CD4-positive, alpha-beta T cell (primary cell): ENCODE results near the gene SLC24A5. TPM values are rescaled to one million over a fixed set of nuclear protein-coding genes. Genes with fewer than 3 reads are reported as not detected.

Experiments
- ATAC-seq: fragments of 200-7000 bp; cut with Tn5 transposase; one replicate; pipeline ENCODE4 v1.10.0; 2022; ENCODE audit warnings: mild to moderate bottlenecking; ENCODE audit not compliant: poor library complexity
- CTCF ChIA-PET: fragments of 350-600 bp; sonication (Branson Sonifier 250); formaldehyde crosslinking; loops from one replicate; lab custom pipeline; 2021; ENCODE audit warnings: antibody characterized with exemption, inconsistent platforms; lab: Charles Lee
- POLR2A ChIA-PET: fragments of 350-600 bp; sonication (Branson Sonifier 250); formaldehyde crosslinking; loops from one replicate; lab custom pipeline; 2021; ENCODE audit warnings: antibody characterized with exemption, inconsistent platforms; lab: Charles Lee
- DNase-seq, 14 experiments: peaks; one replicate each; pipeline ENCODE4 v3.0.0-alpha.2; 2013 to 2020; ENCODE audit warnings: mixed read lengths in 2 of 14
- H3K27ac ChIP-seq, 2 donors: one replicate each; pipeline versions ENCODE4 v1.5.1 to v1.7.0; 2013; ENCODE audit warnings: low read length in 2 of 2, low read depth in 1 of 2, mild to moderate bottlenecking in 1 of 2
- H3K27me3 ChIP-seq, 2 experiments: 1 replicate in 1 of 2; 2 replicates in 1 of 2; pipeline versions ENCODE4 v1.6.1 to v1.7.0; 2013; ENCODE audit warnings: low read length in 2 of 2, control low read depth in 1 of 2, mild to moderate bottlenecking in 1 of 2, moderate library complexity in 1 of 2; ENCODE audit not compliant: insufficient read depth in 2 of 2, control insufficient read depth in 1 of 2
- H3K36me3 ChIP-seq: one replicate; pipeline ENCODE4 v1.6.1; 2013; ENCODE audit warnings: low read length, control low read depth; ENCODE audit not compliant: insufficient read depth
- H3K4me1 ChIP-seq: one replicate; pipeline ENCODE4 v1.6.1; 2013; ENCODE audit warnings: low read length, control low read depth; ENCODE audit not compliant: insufficient read depth
- H3K4me3 ChIP-seq: one replicate; pipeline ENCODE4 v1.5.1; 2013; ENCODE audit warnings: mild to moderate bottlenecking, low read length, moderate library complexity
- H3K9me3 ChIP-seq, 2 experiments: 1 replicate in 1 of 2; 2 replicates in 1 of 2; pipeline versions ENCODE4 v1.6.1 to v1.7.0; 2013; ENCODE audit warnings: low read length in 2 of 2, mild to moderate bottlenecking in 2 of 2, control low read depth in 1 of 2, moderate library complexity in 1 of 2; ENCODE audit not compliant: control insufficient read depth in 1 of 2, insufficient read depth in 1 of 2
- H3K27ac Mint-ChIP-seq: one replicate; pipeline ENCODE4 v1.8.0; 2020; ENCODE audit warnings: mixed read lengths
- H3K27me3 Mint-ChIP-seq: one replicate; pipeline ENCODE4 v1.8.0; 2021; ENCODE audit warnings: mixed read lengths
- H3K36me3 Mint-ChIP-seq: one replicate; pipeline ENCODE4 v1.8.0; 2021; ENCODE audit warnings: low read depth, mixed read lengths
- H3K4me1 Mint-ChIP-seq: one replicate; pipeline ENCODE4 v1.8.0; 2021; ENCODE audit warnings: low read depth, mixed read lengths
- H3K4me3 Mint-ChIP-seq: one replicate; pipeline ENCODE4 v1.8.0; 2020; ENCODE audit warnings: mild to moderate bottlenecking, mixed read lengths
- H3K9me3 Mint-ChIP-seq: one replicate; pipeline ENCODE4 v1.8.0; 2020; ENCODE audit warnings: mixed read lengths
- intact Hi-C, 2 experiments: fragments of 100-400 bp; cut with DNase I in 1 of 2; cut with micrococcal nuclease in 1 of 2; formaldehyde crosslinking; loops; one replicate each; pipeline versions ENCODE4 v1.15.1 to v1.9.0; 2023 to 2025; cut with DNase I, micrococcal nuclease
- total RNA-seq, 174 experiments: library from RNA in 2 of 174; stranded (reverse) in 2 of 174; gene quantifications; one replicate each; pipeline ENCODE4 v1.2.3 and lab custom pipeline; 2021 to 2026
- TF ChIP-seq, protein P1 (sequence below): fragments of 200-600 bp; IDR thresholded peaks from one replicate; pipeline ENCODE4 v1.8.0; 2022; ENCODE audit warnings: antibody characterized with exemption, mild to moderate bottlenecking

SLC24A5 gene
- total RNA-seq, 2 experiments from 2014 or later: not detected

DNA sequence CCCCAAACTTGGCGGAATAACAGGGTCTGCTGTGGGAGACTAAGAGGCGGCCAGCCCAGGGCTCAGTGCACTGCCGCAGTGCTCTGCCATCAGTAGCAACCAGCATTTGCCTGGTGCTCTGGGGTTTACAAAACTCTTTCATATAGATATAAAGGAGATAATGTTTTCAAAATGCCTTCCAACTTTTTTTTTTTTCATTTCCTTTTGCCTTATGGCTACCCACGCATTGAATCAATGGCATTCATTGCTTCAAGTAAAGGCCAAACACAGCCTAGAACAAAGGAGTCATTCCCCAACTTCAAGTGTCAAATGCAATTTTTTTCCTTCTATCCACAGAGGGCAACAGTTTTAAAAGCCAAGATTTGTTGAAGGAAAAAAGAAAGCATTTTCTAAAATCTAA is 11.6 kb upstream of the SLC24A5 start:
- intact Hi-C loops: no loop called here
- no peak overlapping the region for H3K27ac Mint-ChIP-seq
- DNase-seq: no peak
- no peaks in the 10 kb centered on the region for H3K36me3 Mint-ChIP-seq
- no peak for ATAC-seq
- H3K4me1 ChIP-seq: no peaks in the 10 kb centered on the region
- H3K9me3 ChIP-seq: no peaks in the 10 kb centered on the region
- peaks cover 0 to 4% of the 10 kb centered on the region in 2 experiments for H3K27me3 ChIP-seq
- no peak overlapping the region for H3K4me3 ChIP-seq
- H3K9me3 Mint-ChIP-seq: no peaks in the 10 kb centered on the region
- ChIA-PET POLR2A (no interaction called here), CTCF (no interaction called here)
- no peak overlapping the region for H3K27ac ChIP-seq
- peaks cover 58% of the 10 kb centered on the region for H3K27me3 Mint-ChIP-seq
- H3K4me3 Mint-ChIP-seq: no peak overlapping the region
- TF ChIP-seq, protein P1, sequence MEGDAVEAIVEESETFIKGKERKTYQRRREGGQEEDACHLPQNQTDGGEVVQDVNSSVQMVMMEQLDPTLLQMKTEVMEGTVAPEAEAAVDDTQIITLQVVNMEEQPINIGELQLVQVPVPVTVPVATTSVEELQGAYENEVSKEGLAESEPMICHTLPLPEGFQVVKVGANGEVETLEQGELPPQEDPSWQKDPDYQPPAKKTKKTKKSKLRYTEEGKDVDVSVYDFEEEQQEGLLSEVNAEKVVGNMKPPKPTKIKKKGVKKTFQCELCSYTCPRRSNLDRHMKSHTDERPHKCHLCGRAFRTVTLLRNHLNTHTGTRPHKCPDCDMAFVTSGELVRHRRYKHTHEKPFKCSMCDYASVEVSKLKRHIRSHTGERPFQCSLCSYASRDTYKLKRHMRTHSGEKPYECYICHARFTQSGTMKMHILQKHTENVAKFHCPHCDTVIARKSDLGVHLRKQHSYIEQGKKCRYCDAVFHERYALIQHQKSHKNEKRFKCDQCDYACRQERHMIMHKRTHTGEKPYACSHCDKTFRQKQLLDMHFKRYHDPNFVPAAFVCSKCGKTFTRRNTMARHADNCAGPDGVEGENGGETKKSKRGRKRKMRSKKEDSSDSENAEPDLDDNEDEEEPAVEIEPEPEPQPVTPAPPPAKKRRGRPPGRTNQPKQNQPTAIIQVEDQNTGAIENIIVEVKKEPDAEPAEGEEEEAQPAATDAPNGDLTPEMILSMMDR: no peak
- H3K4me1 Mint-ChIP-seq: no peaks in the 10 kb centered on the region
- no peaks in the 10 kb centered on the region for H3K36me3 ChIP-seq

DNA sequence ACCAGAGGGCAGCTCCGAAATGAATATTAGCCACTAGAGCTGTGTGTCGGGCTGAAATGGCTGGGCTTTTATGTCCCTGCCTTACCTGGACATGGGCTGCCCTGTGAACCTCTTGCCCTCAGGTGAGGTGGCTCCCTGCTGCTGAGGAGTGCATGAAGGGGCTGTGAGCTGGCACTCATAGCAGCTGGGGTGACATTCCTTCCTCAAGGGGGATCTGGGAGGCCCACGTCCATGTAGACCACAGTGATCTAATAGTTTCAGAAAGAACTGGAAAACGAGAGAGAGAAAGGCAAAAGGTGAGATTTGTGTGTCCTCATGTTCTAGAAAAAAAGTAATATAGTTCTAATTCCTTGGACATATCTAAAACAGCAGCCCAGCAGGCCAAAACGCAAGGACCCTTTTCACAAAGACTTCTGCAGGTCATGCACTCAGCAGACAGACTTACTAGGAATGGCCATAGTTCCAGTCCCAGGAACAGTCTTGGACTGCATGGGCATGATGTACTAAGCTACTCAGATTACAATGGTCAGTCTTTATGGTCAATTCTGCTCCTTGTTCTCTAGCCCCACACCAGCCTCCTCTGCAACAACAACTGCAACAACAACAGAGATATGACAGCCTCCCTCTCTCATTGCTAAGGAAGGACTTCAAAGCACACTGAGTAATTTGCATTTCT is 10.8 kb upstream of the SLC24A5 start:
- H3K36me3 Mint-ChIP-seq: no peaks in the 10 kb centered on the region
- TF ChIP-seq, protein P1: no peak
- H3K36me3 ChIP-seq: no peaks in the 10 kb centered on the region
- peaks cover 58% of the 10 kb centered on the region for H3K27me3 Mint-ChIP-seq
- no peak for ATAC-seq
- H3K4me1 Mint-ChIP-seq: no peaks in the 10 kb centered on the region
- DNase-seq: no peak
- H3K27me3 ChIP-seq: peaks cover 0 to 4% of the 10 kb centered on the region in 2 experiments
- no peak overlapping the region for H3K4me3 ChIP-seq
- no peaks in the 10 kb centered on the region for H3K4me1 ChIP-seq
- CTCF ChIA-PET: no interaction called here
- no peak overlapping the region for H3K27ac Mint-ChIP-seq
- H3K27ac ChIP-seq: no peak overlapping the region
- H3K4me3 Mint-ChIP-seq: no peak overlapping the region
- H3K9me3 Mint-ChIP-seq: no peaks in the 10 kb centered on the region
- intact Hi-C loops: loop anchor here in 1 of 2 experiments (10.0 kb wide), 1 partner anchor 175 kb away; no protein-coding TSS in a partner anchor
- POLR2A ChIA-PET: no interaction called here
- H3K9me3 ChIP-seq: no peaks in the 10 kb centered on the region

DNA sequence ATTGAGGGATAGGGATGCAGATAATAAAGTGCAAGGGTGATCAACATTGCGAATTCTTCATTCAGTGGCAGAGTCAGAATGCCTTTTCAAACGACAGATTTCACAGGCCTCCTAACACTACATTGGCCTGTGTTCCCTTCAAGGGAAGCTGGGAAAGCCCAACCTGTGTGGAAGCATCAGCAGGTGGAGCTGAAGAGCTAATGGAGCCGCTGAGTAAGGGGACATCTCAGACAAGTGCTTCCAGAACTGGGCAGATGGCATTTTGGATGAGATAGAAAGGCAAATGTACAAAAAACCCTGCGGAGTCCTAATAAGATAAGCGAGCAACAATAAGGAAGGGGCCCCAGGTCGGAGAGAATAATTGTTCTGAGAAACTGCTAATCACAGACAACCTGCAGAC is 8.5 kb upstream of the SLC24A5 start:
- Histone ChIP-seq H3K4me1 (no peaks in the 10 kb centered on the region), H3K27ac (no peak overlapping the region), H3K9me3 (no peaks in the 10 kb centered on the region), H3K4me3 (no peak overlapping the region), H3K36me3 (no peaks in the 10 kb centered on the region), H3K27me3 (peaks cover 0 to 4% of the 10 kb centered on the region in 2 experiments)
- intact Hi-C loops: loop anchor here in 1 of 2 experiments (10.0 kb wide), 1 partner anchor 173 kb away; no protein-coding TSS in a partner anchor
- Mint-ChIP-seq H3K27me3 (peaks cover 47% of the 10 kb centered on the region), H3K9me3 (no peaks in the 10 kb centered on the region), H3K4me1 (no peaks in the 10 kb centered on the region), H3K27ac (no peak overlapping the region), H3K36me3 (no peaks in the 10 kb centered on the region), H3K4me3 (no peak overlapping the region)
- ATAC-seq: no peak
- POLR2A ChIA-PET: no interaction called here
- TF ChIP-seq, protein P1: no peak
- DNase-seq: no peak
- CTCF ChIA-PET: no interaction called here
